Thyroid gland (tissue), 4 donors: ENCODE measurements around the gene BANK1. TPM values are rescaled to one million over a fixed set of nuclear protein-coding genes. Genes with fewer than 3 reads are reported as not detected.

Experiments
- DNase-seq, 2 donors: peaks; one replicate each; pipeline ENCODE4 v3.0.0-alpha.2; 2019
- H3K27ac ChIP-seq, 3 donors: fragments of 200-600 bp; sonication (generic); 1 replicate in 2 of 3; 2 replicates in 1 of 3; pipeline ENCODE4 v1.5.1; 2016 to 2019; ENCODE audit warnings: mild to moderate bottlenecking in 1 of 3, moderate library complexity in 1 of 3
- H3K27me3 ChIP-seq: fragments of 200-600 bp; sonication (generic); one replicate; pipeline ENCODE4 v1.5.1; 2019
- H3K36me3 ChIP-seq, 2 donors: fragments of 200-600 bp; sonication (generic); one replicate each; pipeline ENCODE4 v1.5.1; 2016 to 2019
- H3K4me1 ChIP-seq, 2 donors: fragments of 200-600 bp; sonication (generic); one replicate each; pipeline ENCODE4 v1.5.1; 2017 to 2019
- H3K4me3 ChIP-seq, 3 donors: fragments of 200-600 bp; sonication (generic); replicated peaks in 1 of 3; 1 replicate in 2 of 3; 2 replicates in 1 of 3; pipeline ENCODE4 v1.5.1; 2016; ENCODE audit warnings: mild to moderate bottlenecking in 1 of 3
- H3K9me3 ChIP-seq: fragments of 200-600 bp; sonication (generic); one replicate; pipeline ENCODE4 v1.5.1; 2017
- CTCF ChIP-seq, 6 experiments: fragments of 200-600 bp in 3 of 6; fragments of 450-650 bp in 3 of 6; sonication (generic) in 3 of 6; IDR thresholded peaks; one replicate each; pipeline ENCODE4 v1.5.1; 2016 to 2019; ENCODE audit warnings: antibody characterized with exemption in 6 of 6, mild to moderate bottlenecking in 2 of 6, inconsistent platforms in 1 of 6, moderate library complexity in 1 of 6
- POLR2A ChIP-seq, 2 donors: fragments of 450-650 bp; IDR thresholded peaks; one replicate each; pipeline ENCODE4 v1.6.1; 2017; ENCODE audit warnings: antibody characterized with exemption in 2 of 2, mild to moderate bottlenecking in 2 of 2, moderate library complexity in 1 of 2
- WGBS, 2 donors: methylation state at CpG; one replicate each; pipeline ENCODE4 v1.1.5; 2017; 5-methylcytosine and 5-hydroxymethylcytosine counted together
- intact Hi-C: fragments of 100-400 bp; cut with DNase I; formaldehyde crosslinking; loops from one replicate; pipeline ENCODE4 v1.15.1; 2023
- total RNA-seq, 4 donors: library from RNA; depleted of rRNA; stranded (reverse); fragments of >200 nt; gene quantifications; one replicate each; pipeline ENCODE4 v1.2.3, GENCODE V29; 2016

Gene BANK1
- total RNA-seq, 4 donors from 2014 or later: 15.5 to 22.8 (median 20.3) TPM

GRCh38 chr4:101791182-101791558 lies 640 bp downstream of the BANK1 start:
- intact Hi-C loops: no loop called here
- Histone ChIP-seq H3K9me3 (no peaks in the 10 kb centered on the region), H3K27ac (peak overlapping the region; percentile 94 to 97 (median 96)), H3K36me3 (no peaks in the 10 kb centered on the region), H3K27me3 (no peaks in the 10 kb centered on the region), H3K4me3 (peak overlapping the region; percentile 18 to 53 (median 25)), H3K4me1 (peaks cover 0 to 5% of the 10 kb centered on the region in 2 donors)
- TF ChIP-seq CTCF (IDR thresholded peaks at IDR 0.05) (no peak), POLR2A (IDR thresholded peaks at IDR 0.05) (no peak)
- WGBS, 2 donors: 14 to 28% methylated on average over 12 of the region's 12 CpGs
- DNase-seq: peak; percentile 71 to 72

- no peak for DNase-seq
- H3K36me3 ChIP-seq: no peaks in the 10 kb centered on the region
- H3K9me3 ChIP-seq: no peaks in the 10 kb centered on the region
- H3K27ac ChIP-seq: peak overlapping the region; percentile 94 to 97 (median 96)
- no peak overlapping the region for H3K4me3 ChIP-seq
- intact Hi-C loops: no loop called here
- no peaks in the 10 kb centered on the region for H3K27me3 ChIP-seq
- 37 to 61% methylated on average over 4 of the region's 4 CpGs for WGBS, 2 donors
- peaks cover 0 to 5% of the 10 kb centered on the region in 2 donors for H3K4me1 ChIP-seq
- TF ChIP-seq POLR2A (IDR thresholded peaks at IDR 0.05): no peak
- no peak for TF ChIP-seq CTCF (IDR thresholded peaks at IDR 0.05)
These were observed 1.6 kb downstream of the BANK1 start for GRCh38 chr4:101792056-101792590.

- no peaks in the 10 kb centered on the region for H3K36me3 ChIP-seq
- intact Hi-C loops: no loop called here
- DNase-seq: no peak
- no peaks in the 10 kb centered on the region for H3K9me3 ChIP-seq
- peaks cover 0 to 5% of the 10 kb centered on the region in 2 donors for H3K4me1 ChIP-seq
- no peak overlapping the region for H3K27ac ChIP-seq
- H3K27me3 ChIP-seq: no peaks in the 10 kb centered on the region
- no peak overlapping the region for H3K4me3 ChIP-seq
- TF ChIP-seq POLR2A (IDR thresholded peaks at IDR 0.05) (no peak), CTCF (IDR thresholded peaks at IDR 0.05) (no peak)
These were observed 2.9 kb downstream of the BANK1 start for GRCh38 chr4:101793397-101793796.

- intact Hi-C loops: no loop called here
- no peak overlapping the region for H3K27ac ChIP-seq
- no peaks in the 10 kb centered on the region for H3K27me3 ChIP-seq
- TF ChIP-seq CTCF (IDR thresholded peaks at IDR 0.05) (no peak), POLR2A (IDR thresholded peaks at IDR 0.05) (no peak)
- no peak for DNase-seq
- WGBS, 2 donors: 84 to 85% methylated on average over 1 of the region's 1 CpG
- H3K4me1 ChIP-seq: peaks cover 0 to 5% of the 10 kb centered on the region in 2 donors
- H3K9me3 ChIP-seq: no peaks in the 10 kb centered on the region
- no peaks in the 10 kb centered on the region for H3K36me3 ChIP-seq
- no peak overlapping the region for H3K4me3 ChIP-seq
These were observed 4.3 kb downstream of the BANK1 start for GRCh38 chr4:101794806-101795205.

- DNase-seq: no peak
- Histone ChIP-seq H3K4me3 (no peak overlapping the region), H3K4me1 (peaks cover 0 to 5% of the 10 kb centered on the region in 2 donors), H3K36me3 (no peaks in the 10 kb centered on the region), H3K9me3 (no peaks in the 10 kb centered on the region), H3K27ac (no peak overlapping the region), H3K27me3 (no peaks in the 10 kb centered on the region)
- intact Hi-C loops: no loop called here
- TF ChIP-seq POLR2A (IDR thresholded peaks at IDR 0.05) (no peak), CTCF (IDR thresholded peaks at IDR 0.05) (no peak)
These were observed 5.2 kb downstream of the BANK1 start for GRCh38 chr4:101795704-101796103.
